ENCODE results near the gene PPFIBP2. TPM values are rescaled to one million over a fixed set of nuclear protein-coding genes. Genes with fewer than 3 reads are reported as not detected.

The PPFIBP2 gene
- total RNA-seq, 1 donor from 2014 or later, result 415 TPM

DNA sequence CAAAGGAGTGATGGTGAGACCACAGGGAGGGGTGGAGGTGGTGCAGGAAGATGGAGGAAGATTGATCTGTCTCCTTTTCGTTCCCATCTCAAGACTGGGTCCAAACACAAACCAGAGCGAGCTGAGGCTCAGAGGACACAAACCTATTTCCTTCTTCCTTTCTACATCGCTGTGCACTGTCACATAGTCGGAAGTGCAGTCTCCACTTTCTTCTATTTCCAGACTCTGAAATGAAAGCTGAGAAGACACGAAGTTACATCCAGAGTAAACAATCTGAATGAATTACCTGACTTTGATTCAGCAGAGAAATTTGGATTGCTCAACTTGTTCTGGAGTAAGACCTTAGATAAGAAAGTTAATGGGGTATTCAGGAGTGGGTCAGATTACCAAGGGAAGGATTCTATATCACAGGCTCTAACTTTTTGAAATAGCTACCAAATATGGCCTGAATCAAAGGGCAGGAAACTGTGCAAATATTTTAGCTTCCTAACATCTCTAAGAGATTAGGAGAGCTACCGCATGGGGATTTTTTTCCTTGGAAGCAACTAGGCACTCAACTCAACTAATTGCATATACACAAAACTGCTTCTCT, 178.1 kb downstream of the PPFIBP2 start:
- no peak for DNase-seq (ENCODE audit: low spot score)

GRCh38 chr11:7692426-7692825, 178.6 kb downstream of the PPFIBP2 start:
- DNase-seq (ENCODE audit: low spot score), result no peak

- no peak for DNase-seq (ENCODE audit: low spot score)
Measured at GRCh38 chr11:7694235-7694634, 180.4 kb downstream of the PPFIBP2 start.

DNA sequence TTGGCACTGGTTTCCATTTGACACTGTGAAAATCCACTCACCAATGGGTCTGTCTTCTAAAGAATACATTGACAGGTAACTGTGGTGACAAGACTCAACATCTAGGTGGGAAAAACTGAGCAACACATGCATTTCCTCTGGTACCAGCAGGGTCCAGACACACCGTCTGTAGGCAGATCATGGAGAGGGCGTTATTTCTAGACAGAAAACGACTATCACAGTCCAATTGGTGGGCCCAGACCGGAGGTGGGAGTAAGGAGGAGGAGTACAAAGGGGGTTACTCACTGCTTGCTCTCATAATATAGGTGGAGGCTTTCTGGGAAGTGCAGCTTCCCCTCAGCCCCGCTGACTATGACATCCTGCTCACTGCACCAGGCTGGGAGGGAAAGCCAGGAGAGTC, 182.6 kb downstream of the PPFIBP2 start:
- no peak for DNase-seq (ENCODE audit: low spot score)

Other genes with a start within 250 kb of the PPFIBP2 start
- gene OLFML1, start 28.5 kb upstream of the PPFIBP2 start, total RNA-seq, result 13.6 TPM
- gene CYB5R2, start 159.5 kb downstream of the PPFIBP2 start, total RNA-seq, result 28.4 TPM
- gene OVCH2, start 192.5 kb downstream of the PPFIBP2 start, total RNA-seq, result 9.4 TPM